GM19043 (cell line): ENCODE measurements around the gene C4orf36.

Experiments
- ATAC-seq: cut with Tn5 transposase; IDR thresholded peaks from one replicate; pipeline ENCODE4 v1.9.1; 2021; ENCODE audit warnings: low read depth; ENCODE audit not compliant: unreplicated experiment

C4orf36 gene

GRCh38 chr4:86870442-86871069 lies 21.7 kb downstream of the C4orf36 start:
- ATAC-seq = no peak

DNA sequence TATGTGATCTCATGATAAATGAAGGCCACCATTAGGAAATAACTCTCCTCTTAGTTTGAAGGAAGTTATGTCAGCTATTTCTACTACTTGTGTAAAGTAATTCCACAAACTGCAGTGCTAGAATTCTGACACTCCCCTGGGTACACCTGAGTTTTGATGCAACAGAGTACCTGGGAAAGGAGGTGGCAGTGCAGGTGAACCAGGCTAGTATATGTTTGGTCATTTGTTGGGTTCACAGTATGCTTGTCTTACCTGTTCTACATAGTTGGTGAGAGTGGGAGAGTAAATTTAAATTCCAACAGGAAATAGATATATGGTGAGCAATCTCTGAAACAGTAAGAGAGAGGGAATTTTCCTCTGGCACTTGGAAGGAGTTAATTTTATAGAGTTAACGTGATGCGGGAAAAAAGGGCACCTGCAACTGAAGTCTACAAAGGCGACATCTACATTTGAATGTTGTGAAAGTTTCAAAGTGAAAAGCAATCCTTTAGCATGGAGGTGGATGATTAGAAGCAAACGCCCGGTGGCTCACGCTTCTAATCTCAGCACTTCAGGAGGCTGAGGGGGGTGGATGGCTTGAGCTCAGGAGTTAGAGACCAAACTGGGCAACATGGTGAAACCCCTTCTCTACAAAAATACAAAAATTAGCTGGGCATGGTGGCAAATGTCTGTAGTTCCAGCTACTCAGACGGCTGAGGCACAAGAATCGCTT lies 34.7 kb downstream of the C4orf36 start:
- ATAC-seq = no peak

GRCh38 chr4:86856896-86857295 lies 35.3 kb downstream of the C4orf36 start:
- no peak for ATAC-seq

GRCh38 chr4:86855572-86855971 lies 36.6 kb downstream of the C4orf36 start:
- ATAC-seq = no peak

GRCh38 chr4:86853209-86853608 lies 39.0 kb downstream of the C4orf36 start:
- no peak for ATAC-seq

- no peak for ATAC-seq
These were observed 43.2 kb downstream of the C4orf36 start, which contains the start of gene SLC10A6 for GRCh38 chr4:86848732-86849619. Gene SLC10A6, minus strand, starts transcription at chr4:86849384. Its CDS starts 269 bp downstream, at chr4:86849115.

GRCh38 chr4:86848136-86848535 lies 44.1 kb downstream of the C4orf36 start:
- ATAC-seq = no peak

GRCh38 chr4:86847571-86847970 lies 44.7 kb downstream of the C4orf36 start:
- ATAC-seq = no peak

DNA sequence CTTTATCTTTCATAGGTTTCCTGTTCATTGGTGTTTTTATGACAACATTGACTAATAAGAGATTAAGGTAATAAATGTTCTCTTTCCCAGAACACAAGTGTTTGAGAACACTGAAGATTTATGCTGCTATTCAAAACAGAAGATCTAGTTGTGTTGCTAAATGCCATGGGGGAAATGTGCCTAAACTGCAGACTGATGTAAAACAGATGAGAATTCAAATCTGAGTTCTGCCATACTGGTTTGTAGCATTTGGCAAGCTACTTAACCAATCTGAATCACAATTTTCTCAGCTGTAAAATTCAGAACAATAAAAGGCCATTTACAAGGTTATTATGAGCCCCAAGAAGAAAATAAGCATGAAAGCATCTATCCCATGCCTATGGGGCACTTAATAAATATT lies 45.3 kb downstream of the C4orf36 start:
- ATAC-seq = no peak

GRCh38 chr4:86845593-86845992 lies 46.6 kb downstream of the C4orf36 start:
- ATAC-seq = no peak

GRCh38 chr4:86841309-86841708 lies 50.9 kb downstream of the C4orf36 start:
- no peak for ATAC-seq

- no peak for ATAC-seq
These were observed 51.4 kb downstream of the C4orf36 start for GRCh38 chr4:86840858-86841257.

DNA sequence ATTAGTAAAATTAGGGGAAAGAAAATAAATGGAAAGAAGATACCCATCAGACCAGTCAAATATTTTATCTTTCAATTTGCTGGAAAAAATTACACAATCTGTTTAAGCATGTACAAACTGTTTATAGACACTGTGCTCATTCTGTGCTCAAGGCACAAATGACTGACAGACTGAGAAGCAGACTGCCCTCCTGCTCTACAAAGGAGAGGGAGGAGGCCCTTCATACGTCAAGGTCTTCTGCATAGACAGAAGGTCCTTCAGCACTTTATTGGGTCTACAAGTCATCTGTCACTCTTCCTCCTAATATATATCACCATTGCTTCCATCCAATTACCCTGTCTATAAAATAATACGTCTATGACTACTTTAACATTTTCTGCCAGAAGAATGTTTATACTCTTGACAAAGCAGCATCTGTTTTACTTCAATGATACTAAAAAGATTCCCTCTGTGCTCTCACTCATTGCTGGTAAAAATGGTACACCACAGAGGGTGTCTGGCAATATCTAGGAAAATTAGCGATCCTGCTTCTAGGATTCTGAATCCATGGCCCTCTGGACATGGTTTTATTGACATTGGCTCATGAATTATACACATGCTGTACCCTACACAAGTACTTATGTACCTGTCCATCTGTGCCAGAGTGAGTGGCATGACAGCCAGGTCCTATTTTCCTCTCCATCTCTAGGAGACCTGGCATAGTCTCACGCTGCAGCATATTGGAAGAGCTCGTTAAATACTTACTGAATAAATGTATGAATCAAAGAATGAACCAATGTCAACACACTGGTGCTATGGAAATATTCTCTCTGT lies 54.3 kb downstream of the C4orf36 start:
- ATAC-seq = no peak

- ATAC-seq = no peak
These were observed 56.5 kb downstream of the C4orf36 start for GRCh38 chr4:86835677-86836076.

DNA sequence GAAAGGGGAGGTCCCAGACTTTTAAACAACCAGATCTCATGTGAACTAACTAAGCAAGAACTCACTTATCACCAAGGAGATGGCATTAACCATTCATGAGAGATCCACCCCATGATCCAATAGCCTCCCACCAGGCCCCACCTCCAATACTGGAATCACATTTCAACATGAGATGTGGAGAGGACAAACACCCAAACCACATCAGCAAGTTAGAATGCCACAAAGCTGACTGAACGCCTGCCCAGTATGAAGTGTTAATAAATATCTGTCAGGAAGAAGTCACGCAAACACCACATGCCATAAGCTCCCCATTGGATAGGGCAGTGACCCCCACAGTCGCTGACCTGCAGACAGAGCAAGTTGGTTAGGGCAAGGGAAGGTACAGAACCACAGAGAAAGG lies 57.3 kb downstream of the C4orf36 start:
- no peak for ATAC-seq

DNA sequence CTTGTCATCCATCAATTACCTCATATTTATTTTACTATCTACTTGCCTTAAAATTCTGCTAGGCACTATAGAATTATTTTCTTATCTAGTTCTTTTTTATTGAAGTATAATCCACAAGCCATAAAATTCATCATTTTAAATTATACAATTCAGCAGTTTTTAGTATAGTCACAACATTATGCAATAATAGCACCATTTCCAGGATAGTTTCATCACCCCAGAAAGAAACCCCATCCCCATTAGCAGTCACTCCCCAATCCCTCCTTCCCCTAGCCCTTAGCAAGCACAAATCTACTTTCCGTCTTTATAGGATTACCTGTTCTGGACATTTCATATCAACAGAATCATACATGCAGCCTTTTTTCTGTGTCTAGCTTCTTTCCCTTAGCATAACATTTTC lies 58.6 kb downstream of the C4orf36 start:
- ATAC-seq = no peak

- no peak for ATAC-seq
These were observed 60.7 kb downstream of the C4orf36 start for GRCh38 chr4:86831262-86832130.
